ENCODE data around the gene CDK3.

Gene CDK3

GRCh38 chr17:76050538-76051467, 50.1 kb downstream of the CDK3 start:
- peaks cover 52% of the 10 kb centered on the region for H3K36me3 ChIP-seq (replicated peaks)

GRCh38 chr17:76051561-76051960, 50.9 kb downstream of the CDK3 start:
- Histone ChIP-seq H3K27me3 (replicated peaks) (no peaks in the 10 kb centered on the region), H3K4me3 (ENCODE audit: low read depth, low read length) (no peak overlapping the region), H3K36me3 (replicated peaks) (peaks cover 55% of the 10 kb centered on the region), H3K27ac (no peak overlapping the region)
- no peak for DNase-seq
- TF ChIP-seq CTCF (IDR thresholded peaks at IDR 0.05; ENCODE audit: low read depth, low read length, missing control alignments), result no peak
- in situ Hi-C loops (cut with HindIII; ENCODE audit: low pct_ligation_motif_present, low sequenced_read_pairs), result no loop called here

More at GRCh38 chr17:76050538-76051467, 50.1 kb downstream of the CDK3 start:
- no peak overlapping the region for H3K4me3 ChIP-seq (ENCODE audit: low read depth, low read length)
- no peak for TF ChIP-seq CTCF (IDR thresholded peaks at IDR 0.05; ENCODE audit: low read depth, low read length, missing control alignments)
- H3K27ac ChIP-seq, result peak overlapping the region; percentile 35
- DNase-seq, result peak; percentile 30
- no peaks in the 10 kb centered on the region for H3K27me3 ChIP-seq (replicated peaks)
- in situ Hi-C loops (cut with HindIII; ENCODE audit: low pct_ligation_motif_present, low sequenced_read_pairs), result no loop called here

GRCh38 chr17:76053246-76054111, 52.8 kb downstream of the CDK3 start:
- in situ Hi-C loops (cut with HindIII; ENCODE audit: low pct_ligation_motif_present, low sequenced_read_pairs), result no loop called here
- DNase-seq, result peak; percentile 81
- TF ChIP-seq CTCF (IDR thresholded peaks at IDR 0.05; ENCODE audit: low read depth, low read length, missing control alignments), result no peak
- no peaks in the 10 kb centered on the region for H3K27me3 ChIP-seq (replicated peaks)
- H3K4me3 ChIP-seq (ENCODE audit: low read depth, low read length), result no peak overlapping the region
- H3K27ac ChIP-seq, result peak overlapping the region; percentile 74
- peaks cover 59% of the 10 kb centered on the region for H3K36me3 ChIP-seq (replicated peaks)

GRCh38 chr17:76054112-76054476, 53.4 kb downstream of the CDK3 start:
- no peak overlapping the region for H3K4me3 ChIP-seq (ENCODE audit: low read depth, low read length)
- H3K27ac ChIP-seq, result peak overlapping the region; percentile 74
- no peaks in the 10 kb centered on the region for H3K27me3 ChIP-seq (replicated peaks)
- peak; percentile 39 for DNase-seq
- in situ Hi-C loops (cut with HindIII; ENCODE audit: low pct_ligation_motif_present, low sequenced_read_pairs), result no loop called here
- peaks cover 64% of the 10 kb centered on the region for H3K36me3 ChIP-seq (replicated peaks)
- TF ChIP-seq CTCF (IDR thresholded peaks at IDR 0.05; ENCODE audit: low read depth, low read length, missing control alignments), result no peak
